Stimulated activated CD8-positive, alpha-beta memory T cell treated with anti-CD3 and anti-CD28 coated beads, Interleukin-7, amount 100 ng/mL, for 4 hours (primary cell): ENCODE data around the gene BMPR1A.
A peak's percentile ranks its signal among the peaks of the same experiment; 100 is the strongest.
"Not testable (repeated sequence)": the region's sequence is repeated elsewhere in the genome, so short reads cannot be mapped to it uniquely, and the experiment has no call there.

ENCODE experiments used
- DNase-seq, 2 donors: peaks; one replicate each; pipeline ENCODE4 v3.0.0-alpha.2; 2020; ENCODE audit warnings: low read depth in 2 of 2

BMPR1A gene

GRCh38 chr10:86729677-86730076 is 26.7 kb upstream of the BMPR1A start:
- DNase-seq, result no peak

DNA sequence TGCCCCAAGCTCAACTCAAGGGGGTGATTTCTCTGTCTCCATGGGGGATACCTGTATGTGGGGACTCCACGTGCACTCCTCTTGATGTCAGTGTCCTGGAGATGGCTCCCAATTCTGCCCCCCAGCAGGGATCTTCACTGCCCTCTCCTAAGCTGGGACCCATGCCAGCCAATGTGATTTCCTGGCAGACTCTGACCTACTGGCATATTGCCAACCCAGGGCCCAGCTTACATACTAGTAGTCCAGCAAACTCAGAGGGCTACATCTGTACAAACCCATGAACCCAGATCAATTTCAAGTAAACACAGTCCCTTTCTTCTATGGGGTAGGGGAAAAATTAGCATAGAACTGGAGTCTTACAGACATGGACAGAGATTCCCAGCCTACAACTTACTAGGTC is 26.2 kb upstream of the BMPR1A start:
- no peak for DNase-seq

- no peak for DNase-seq
Measured at GRCh38 chr10:86732771-86733170, 23.6 kb upstream of the BMPR1A start.

DNA sequence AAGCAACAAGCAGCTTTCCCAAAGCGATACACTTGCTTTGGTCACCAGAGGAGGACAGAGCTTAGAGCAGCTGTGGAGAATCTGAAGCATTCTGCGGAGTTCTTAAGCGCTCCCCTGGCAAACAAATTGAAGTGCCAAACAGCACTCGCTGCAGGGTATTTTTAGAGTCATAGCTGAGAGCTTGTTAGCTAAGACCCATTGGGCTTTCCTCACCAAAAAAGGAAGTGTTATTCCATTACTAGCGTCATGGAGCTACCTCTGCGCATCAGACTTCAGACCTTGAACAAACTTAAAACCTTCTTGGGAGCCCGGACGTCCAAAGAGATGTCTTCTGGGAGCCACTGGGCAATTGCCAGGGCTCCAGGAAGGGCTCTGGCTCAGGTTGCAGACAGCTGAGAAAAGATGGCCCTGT is 23.2 kb upstream of the BMPR1A start:
- DNase-seq, result no peak

DNA sequence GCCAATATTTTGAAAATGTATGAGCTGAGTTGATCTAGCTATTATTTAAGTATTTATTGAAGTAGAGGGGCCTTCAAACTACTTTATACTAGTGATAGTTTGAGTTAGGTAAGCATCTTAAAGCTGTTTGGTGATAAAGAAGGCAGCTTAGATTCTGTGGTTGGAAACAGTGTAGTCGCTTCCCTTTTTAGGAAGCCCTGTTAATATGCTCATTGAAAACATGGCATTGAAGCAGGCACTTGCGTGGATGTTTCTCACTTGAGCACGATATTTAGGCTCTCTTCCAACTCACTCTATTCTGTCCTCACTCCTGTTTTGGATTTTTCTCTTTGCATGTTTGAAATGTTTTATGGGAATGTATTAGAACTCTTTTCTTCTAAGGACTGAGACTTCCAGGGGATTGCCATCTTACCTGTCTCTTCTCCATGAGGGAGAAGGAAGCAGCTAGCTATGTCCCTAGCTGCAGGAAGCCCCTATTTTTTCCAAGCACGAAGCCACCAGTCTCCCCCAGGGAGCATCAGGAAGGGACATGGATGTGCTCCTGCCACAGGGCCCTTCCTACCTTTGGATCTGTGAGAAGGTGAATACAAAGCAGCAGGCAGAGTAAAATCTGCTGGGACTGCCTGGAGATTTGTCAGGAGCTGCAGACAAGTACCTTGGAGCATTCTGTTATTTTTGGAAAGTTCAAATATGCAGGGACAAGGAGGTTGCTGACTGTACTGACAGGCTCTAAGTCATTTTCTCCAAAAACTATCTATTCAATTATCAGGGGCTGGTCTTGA is 22.0 kb upstream of the BMPR1A start:
- no peak for DNase-seq

- not testable (repeated sequence) for DNase-seq
Measured at GRCh38 chr10:86735278-86735677, 21.1 kb upstream of the BMPR1A start.

- no peak for DNase-seq
Measured at GRCh38 chr10:86742230-86742629, 14.2 kb upstream of the BMPR1A start.

DNA sequence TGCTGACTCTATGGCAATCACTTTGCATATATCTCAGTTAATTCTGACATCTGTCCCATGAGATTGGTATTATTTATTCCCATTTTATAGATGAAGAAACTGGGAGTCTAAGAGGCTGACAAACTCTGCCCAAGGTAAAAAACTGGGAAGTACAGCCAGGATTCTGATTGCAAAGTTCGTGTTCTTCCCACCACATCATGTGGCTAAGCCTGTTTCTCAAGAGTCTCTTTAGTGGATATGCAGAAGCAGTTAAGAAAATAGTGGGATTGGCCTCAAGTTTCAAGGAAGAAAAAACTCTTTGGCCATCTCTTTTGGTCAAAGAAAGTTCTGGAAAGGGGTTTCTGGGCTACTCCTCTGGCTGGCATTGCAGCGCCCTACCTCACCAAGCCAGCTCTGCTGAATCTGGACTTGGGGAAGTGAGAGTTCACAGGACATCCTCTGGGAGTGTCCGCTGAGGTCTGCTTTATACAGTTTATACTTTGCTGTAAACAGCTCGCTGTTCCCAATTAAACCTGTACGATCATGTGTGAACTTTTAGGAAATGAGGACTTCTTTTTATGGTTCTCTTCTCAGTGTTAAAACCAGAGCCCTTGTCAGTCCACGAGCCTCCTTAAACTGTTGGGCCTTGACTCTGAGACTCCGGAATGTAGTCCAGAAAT is 12.2 kb upstream of the BMPR1A start:
- DNase-seq, result no peak

DNA sequence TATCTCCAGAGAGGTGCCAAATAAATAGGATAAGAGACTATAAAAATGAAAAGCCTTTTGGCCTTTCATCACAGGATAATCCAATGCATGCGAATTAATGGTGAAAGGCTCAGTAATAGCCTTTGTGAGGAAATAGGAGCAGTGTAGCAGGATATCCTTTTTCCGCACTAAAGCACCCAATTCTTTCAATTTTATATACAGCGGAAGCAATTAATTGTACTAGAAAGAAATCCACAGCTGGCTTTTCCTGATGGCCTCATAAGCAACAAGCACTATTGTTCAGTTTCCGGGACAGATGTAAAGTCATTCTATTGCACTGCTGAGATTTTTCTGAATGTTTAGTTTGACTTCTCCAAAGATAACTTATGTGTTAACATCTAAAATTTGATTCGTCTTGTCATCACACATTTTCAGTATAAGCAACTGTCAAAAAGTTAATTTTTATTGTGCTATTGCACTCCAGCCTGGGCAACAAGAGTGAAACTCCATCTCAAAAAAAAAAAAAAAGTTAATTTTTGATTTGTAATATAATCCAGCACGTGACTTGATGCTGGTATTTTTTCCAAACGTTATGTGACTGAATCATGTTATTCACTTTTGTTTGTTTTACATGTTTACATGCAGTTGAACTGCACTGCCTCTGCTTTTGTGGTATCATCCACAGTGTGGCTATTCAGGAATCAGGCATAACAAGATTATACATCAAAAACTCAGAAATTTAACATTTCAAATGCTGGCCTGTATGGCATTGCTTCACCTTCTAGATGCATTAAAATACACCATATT is 8.4 kb upstream of the BMPR1A start:
- DNase-seq, result no peak

DNA sequence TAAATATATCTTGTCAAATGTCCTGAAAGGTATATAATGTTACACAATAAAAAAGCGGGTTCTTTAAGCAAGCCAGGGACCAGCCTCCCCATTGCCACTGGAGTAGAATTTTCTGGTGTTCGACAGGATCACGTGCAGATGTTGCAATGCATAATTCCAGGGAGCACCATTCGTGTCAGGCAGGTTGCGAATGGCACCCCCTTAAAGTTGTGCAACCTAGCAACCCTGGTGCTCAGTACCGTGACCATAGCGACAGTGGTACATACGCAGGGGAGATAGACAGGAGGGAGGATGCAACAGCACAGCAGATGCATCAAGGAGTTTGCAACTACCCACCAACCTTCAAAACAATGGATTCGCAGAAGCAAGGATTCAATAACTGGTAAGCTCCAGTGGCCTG is 6.6 kb upstream of the BMPR1A start:
- DNase-seq, result no peak

GRCh38 chr10:86751477-86751876 is 4.9 kb upstream of the BMPR1A start:
- DNase-seq, result no peak

DNA sequence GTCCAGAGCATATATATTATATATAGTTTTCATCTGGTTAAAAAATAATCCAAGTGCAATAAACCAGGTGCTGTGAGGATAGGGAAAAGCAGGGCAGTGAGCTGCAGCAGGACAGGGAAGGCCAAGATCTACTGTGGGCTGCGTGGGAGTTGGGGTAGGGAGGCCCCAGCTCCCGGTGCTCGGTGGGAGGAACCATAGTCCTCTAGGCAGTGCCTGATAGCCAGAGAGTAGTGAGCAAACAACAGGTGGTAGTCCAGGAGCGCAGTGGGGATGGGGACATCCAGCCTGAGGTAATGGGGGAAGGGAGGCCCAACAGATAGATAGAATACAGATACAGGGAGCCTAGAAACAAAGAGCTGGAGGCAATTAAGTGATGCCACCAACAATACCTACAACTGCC is 4.1 kb upstream of the BMPR1A start:
- DNase-seq, result no peak

- no peak for DNase-seq
Measured at GRCh38 chr10:86753051-86753450, 3.4 kb upstream of the BMPR1A start.

- no peak for DNase-seq
Measured at GRCh38 chr10:86753638-86754434, 2.6 kb upstream of the BMPR1A start.

GRCh38 chr10:86755454-86755739 is 1.0 kb upstream of the BMPR1A start:
- DNase-seq, result no peak

- peak; percentile 62 to 80 for DNase-seq
Measured at GRCh38 chr10:86755740-86756510, 494 bp upstream of the BMPR1A start.

- no peak for DNase-seq
Measured at GRCh38 chr10:86757113-86757972, 924 bp downstream of the BMPR1A start.

DNA sequence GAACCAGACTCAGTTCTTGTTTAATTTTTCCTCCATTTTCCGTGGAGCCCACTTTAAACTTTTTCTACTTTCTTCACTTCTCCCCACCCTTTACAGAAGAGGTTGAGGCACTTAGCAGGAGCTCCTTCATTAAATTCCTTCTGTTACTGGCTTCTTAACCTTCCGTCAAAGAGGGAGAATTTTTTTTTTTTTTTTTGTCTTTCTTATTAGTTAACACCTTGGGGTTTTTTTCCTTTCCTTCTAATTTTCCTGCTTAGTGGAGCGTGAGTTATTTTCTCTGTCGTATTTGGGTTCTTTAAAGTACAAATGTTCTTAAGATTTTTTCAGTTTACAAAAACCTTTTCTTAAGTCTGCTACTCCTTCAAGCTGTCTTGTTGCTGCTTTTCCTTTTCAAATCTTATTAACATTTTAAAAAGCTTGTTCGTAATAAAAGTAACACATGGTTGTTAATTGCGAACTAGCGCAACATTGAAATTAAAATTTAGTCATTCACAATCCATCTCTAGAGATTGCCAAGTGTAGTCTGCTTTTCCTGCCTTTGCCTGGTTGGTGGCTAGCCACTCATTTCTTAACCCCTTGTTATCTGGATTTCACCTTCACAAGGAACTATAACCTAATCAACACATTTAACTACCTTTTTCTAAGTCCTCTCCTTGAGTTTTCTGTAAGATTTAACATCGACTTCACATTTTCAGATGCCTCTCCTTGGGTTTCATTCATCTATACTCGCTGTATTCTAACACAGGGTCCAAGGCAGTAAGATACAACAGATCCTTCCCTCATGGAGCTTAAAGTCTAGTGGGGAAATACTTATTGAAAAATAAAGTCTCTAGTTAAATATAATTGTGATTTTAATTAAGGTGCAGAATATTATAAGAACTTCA is 2.0 kb downstream of the BMPR1A start:
- DNase-seq, result no peak

GRCh38 chr10:86759073-86759672 is 2.8 kb downstream of the BMPR1A start:
- DNase-seq, result no peak
